ENCODE data around the gene GRID2. TPM values are rescaled to one million over a fixed set of nuclear protein-coding genes. Genes with fewer than 3 reads are reported as not detected.

Gene GRID2
- total RNA-seq, 3 donors from 2014 or later: 0.44 TPM; not detected in 2

- H3K4me1 ChIP-seq (ENCODE audit: low read depth): no peaks in the 10 kb centered on the region
- intact Hi-C loops (cut with DNase I, micrococcal nuclease): no loop called here
- TF ChIP-seq CTCF (IDR thresholded peaks at IDR 0.05): no peak
- DNase-seq (no peak), ATAC-seq (no peak)
- no peaks in the 10 kb centered on the region for H3K9me3 ChIP-seq
- H3K4me3 ChIP-seq: no peak overlapping the region
- no peaks in the 10 kb centered on the region for H3K36me3 ChIP-seq (ENCODE audit: low read depth)
These were observed 1015.3 kb downstream of the GRID2 start for GRCh38 chr4:93319041-93319440.

GRCh38 chr4:93320356-93320755 lies 1016.6 kb downstream of the GRID2 start:
- Histone ChIP-seq H3K36me3 (ENCODE audit: low read depth) (no peaks in the 10 kb centered on the region), H3K4me3 (no peak overlapping the region), H3K9me3 (no peaks in the 10 kb centered on the region), H3K4me1 (ENCODE audit: low read depth) (no peaks in the 10 kb centered on the region)
- intact Hi-C loops (cut with DNase I, micrococcal nuclease): no loop called here
- DNase-seq (no peak), ATAC-seq (no peak)
- TF ChIP-seq CTCF (IDR thresholded peaks at IDR 0.05): no peak

GRCh38 chr4:93327346-93327745 lies 1023.6 kb downstream of the GRID2 start:
- no peak for TF ChIP-seq CTCF (IDR thresholded peaks at IDR 0.05)
- Histone ChIP-seq H3K9me3 (no peaks in the 10 kb centered on the region), H3K4me1 (ENCODE audit: low read depth) (no peaks in the 10 kb centered on the region), H3K36me3 (ENCODE audit: low read depth) (no peaks in the 10 kb centered on the region), H3K4me3 (no peak overlapping the region)
- ATAC-seq (no peak), DNase-seq (no peak)
- intact Hi-C loops (cut with DNase I, micrococcal nuclease): no loop called here

GRCh38 chr4:93334003-93334402 lies 1030.2 kb downstream of the GRID2 start:
- no peak overlapping the region for H3K4me3 ChIP-seq

GRCh38 chr4:93337196-93337595 lies 1033.4 kb downstream of the GRID2 start:
- Histone ChIP-seq H3K9me3 (no peaks in the 10 kb centered on the region), H3K4me1 (ENCODE audit: low read depth) (no peaks in the 10 kb centered on the region), H3K4me3 (no peak overlapping the region), H3K36me3 (ENCODE audit: low read depth) (no peaks in the 10 kb centered on the region)
- intact Hi-C loops (cut with DNase I, micrococcal nuclease): no loop called here
- no peak for TF ChIP-seq CTCF (IDR thresholded peaks at IDR 0.05)
- no peak for DNase-seq
- no peak for ATAC-seq

More at GRCh38 chr4:93334003-93334402, 1030.2 kb downstream of the GRID2 start:
- no peak for DNase-seq
- Histone ChIP-seq H3K4me1 (ENCODE audit: low read depth) (no peaks in the 10 kb centered on the region), H3K9me3 (no peaks in the 10 kb centered on the region), H3K36me3 (ENCODE audit: low read depth) (no peaks in the 10 kb centered on the region)
- TF ChIP-seq CTCF (IDR thresholded peaks at IDR 0.05): no peak
- intact Hi-C loops (cut with DNase I, micrococcal nuclease): no loop called here
- no peak for ATAC-seq

GRCh38 chr4:93342738-93343137 lies 1039.0 kb downstream of the GRID2 start:
- ATAC-seq: no peak
- no peaks in the 10 kb centered on the region for H3K36me3 ChIP-seq (ENCODE audit: low read depth)
- intact Hi-C loops (cut with DNase I, micrococcal nuclease): loop anchor here in 1 of 2 donors (10.0 kb wide), 1 partner anchor 802 kb away; no protein-coding TSS in a partner anchor
- H3K4me1 ChIP-seq (ENCODE audit: low read depth): no peaks in the 10 kb centered on the region
- H3K4me3 ChIP-seq: no peak overlapping the region
- no peaks in the 10 kb centered on the region for H3K9me3 ChIP-seq
- TF ChIP-seq CTCF (IDR thresholded peaks at IDR 0.05): no peak
- no peak for DNase-seq

Data from mucosa of descending colon (tissue), 3 donors.